ENCODE results near the gene BBS9.

DNA sequence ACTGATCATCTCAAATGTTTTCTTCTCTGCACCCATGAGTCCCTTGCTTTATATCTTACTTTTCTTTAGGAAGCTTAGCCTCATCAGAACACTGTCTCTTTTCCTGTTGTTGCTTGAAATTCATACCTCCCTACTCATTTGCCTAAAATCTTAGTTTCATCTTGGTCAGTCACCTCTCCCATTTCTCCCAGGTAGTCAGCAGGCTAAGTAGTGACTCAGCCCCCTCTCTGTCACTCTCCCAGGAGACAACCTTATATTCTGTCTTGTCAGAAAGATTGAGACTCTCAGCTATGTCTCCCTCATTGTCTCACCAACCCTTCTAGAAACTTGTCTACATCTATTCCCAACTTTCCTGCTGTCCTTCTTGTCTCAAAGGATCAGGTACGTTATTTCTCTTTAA, 280.9 kb downstream of the BBS9 start:
- TF ChIP-seq, protein P1, sequence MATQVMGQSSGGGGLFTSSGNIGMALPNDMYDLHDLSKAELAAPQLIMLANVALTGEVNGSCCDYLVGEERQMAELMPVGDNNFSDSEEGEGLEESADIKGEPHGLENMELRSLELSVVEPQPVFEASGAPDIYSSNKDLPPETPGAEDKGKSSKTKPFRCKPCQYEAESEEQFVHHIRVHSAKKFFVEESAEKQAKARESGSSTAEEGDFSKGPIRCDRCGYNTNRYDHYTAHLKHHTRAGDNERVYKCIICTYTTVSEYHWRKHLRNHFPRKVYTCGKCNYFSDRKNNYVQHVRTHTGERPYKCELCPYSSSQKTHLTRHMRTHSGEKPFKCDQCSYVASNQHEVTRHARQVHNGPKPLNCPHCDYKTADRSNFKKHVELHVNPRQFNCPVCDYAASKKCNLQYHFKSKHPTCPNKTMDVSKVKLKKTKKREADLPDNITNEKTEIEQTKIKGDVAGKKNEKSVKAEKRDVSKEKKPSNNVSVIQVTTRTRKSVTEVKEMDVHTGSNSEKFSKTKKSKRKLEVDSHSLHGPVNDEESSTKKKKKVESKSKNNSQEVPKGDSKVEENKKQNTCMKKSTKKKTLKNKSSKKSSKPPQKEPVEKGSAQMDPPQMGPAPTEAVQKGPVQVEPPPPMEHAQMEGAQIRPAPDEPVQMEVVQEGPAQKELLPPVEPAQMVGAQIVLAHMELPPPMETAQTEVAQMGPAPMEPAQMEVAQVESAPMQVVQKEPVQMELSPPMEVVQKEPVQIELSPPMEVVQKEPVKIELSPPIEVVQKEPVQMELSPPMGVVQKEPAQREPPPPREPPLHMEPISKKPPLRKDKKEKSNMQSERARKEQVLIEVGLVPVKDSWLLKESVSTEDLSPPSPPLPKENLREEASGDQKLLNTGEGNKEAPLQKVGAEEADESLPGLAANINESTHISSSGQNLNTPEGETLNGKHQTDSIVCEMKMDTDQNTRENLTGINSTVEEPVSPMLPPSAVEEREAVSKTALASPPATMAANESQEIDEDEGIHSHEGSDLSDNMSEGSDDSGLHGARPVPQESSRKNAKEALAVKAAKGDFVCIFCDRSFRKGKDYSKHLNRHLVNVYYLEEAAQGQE (IDR thresholded peaks at IDR 0.05; ENCODE audit: borderline replicate concordance): no peak
- TF ChIP-seq, protein P2, sequence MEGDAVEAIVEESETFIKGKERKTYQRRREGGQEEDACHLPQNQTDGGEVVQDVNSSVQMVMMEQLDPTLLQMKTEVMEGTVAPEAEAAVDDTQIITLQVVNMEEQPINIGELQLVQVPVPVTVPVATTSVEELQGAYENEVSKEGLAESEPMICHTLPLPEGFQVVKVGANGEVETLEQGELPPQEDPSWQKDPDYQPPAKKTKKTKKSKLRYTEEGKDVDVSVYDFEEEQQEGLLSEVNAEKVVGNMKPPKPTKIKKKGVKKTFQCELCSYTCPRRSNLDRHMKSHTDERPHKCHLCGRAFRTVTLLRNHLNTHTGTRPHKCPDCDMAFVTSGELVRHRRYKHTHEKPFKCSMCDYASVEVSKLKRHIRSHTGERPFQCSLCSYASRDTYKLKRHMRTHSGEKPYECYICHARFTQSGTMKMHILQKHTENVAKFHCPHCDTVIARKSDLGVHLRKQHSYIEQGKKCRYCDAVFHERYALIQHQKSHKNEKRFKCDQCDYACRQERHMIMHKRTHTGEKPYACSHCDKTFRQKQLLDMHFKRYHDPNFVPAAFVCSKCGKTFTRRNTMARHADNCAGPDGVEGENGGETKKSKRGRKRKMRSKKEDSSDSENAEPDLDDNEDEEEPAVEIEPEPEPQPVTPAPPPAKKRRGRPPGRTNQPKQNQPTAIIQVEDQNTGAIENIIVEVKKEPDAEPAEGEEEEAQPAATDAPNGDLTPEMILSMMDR (IDR thresholded peaks at IDR 0.05; ENCODE audit: poor library complexity, severe bottlenecking): no peak
- TF ChIP-seq EZH2 (IDR thresholded peaks at IDR 0.05; ENCODE audit: borderline replicate concordance, insufficient read depth, low read length, poor library complexity, severe bottlenecking) (no peak), EP300 (conservative IDR thresholded peaks at IDR 0.05; ENCODE audit: poor library complexity, severe bottlenecking) (no peak), TAF1 (IDR thresholded peaks at IDR 0.05; ENCODE audit: low read depth) (no peak), SMC3 (conservative IDR thresholded peaks at IDR 0.05; ENCODE audit: poor library complexity) (no peak)

Measured in neural cell (in vitro differentiated cells).